Esophagus muscularis mucosa (tissue), 3 donors: ENCODE data around the gene PRR7.

ENCODE experiments used
- POLR2A ChIP-seq: fragments of 450-650 bp; IDR thresholded peaks from one replicate; pipeline ENCODE4 v1.6.1; 2017; ENCODE audit warnings: antibody characterized with exemption, moderate library complexity, mild to moderate bottlenecking, low read depth
- TF ChIP-seq, protein P1 (sequence below), 3 experiments: fragments of 200-600 bp in 2 of 3; fragments of 450-650 bp in 1 of 3; sonication (generic) in 2 of 3; IDR thresholded peaks; one replicate each; pipeline ENCODE4 v1.5.1; 2017 to 2019; ENCODE audit warnings: antibody characterized with exemption in 3 of 3, mild to moderate bottlenecking in 2 of 3, moderate library complexity in 1 of 3

DNA sequence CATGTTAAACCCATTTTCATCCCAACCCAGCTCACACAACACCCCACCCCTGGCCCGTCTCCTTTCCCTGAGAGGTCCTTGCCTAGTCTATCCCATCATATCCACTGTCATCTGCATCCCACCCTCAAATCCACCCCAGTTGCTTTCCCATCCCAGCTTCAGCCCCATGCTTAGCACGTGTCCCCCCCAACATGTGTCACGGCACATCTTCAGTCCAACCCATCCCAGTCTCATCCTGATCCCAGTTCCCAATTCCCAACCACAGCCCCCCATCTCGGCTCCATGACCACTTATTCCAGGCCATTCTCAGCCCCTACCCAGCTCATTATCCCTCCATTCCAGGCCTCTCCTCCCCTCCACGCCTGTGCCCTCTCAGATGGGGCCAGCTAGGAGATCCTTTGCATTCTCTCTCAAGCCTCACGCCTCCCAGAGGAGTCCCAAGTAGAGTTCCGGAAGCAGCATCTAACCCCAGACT lies 27.4 kb downstream of the PRR7 start:
- TF ChIP-seq, protein P1, sequence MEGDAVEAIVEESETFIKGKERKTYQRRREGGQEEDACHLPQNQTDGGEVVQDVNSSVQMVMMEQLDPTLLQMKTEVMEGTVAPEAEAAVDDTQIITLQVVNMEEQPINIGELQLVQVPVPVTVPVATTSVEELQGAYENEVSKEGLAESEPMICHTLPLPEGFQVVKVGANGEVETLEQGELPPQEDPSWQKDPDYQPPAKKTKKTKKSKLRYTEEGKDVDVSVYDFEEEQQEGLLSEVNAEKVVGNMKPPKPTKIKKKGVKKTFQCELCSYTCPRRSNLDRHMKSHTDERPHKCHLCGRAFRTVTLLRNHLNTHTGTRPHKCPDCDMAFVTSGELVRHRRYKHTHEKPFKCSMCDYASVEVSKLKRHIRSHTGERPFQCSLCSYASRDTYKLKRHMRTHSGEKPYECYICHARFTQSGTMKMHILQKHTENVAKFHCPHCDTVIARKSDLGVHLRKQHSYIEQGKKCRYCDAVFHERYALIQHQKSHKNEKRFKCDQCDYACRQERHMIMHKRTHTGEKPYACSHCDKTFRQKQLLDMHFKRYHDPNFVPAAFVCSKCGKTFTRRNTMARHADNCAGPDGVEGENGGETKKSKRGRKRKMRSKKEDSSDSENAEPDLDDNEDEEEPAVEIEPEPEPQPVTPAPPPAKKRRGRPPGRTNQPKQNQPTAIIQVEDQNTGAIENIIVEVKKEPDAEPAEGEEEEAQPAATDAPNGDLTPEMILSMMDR (IDR thresholded peaks at IDR 0.05): no peak
- TF ChIP-seq POLR2A: no peak
